HG02763 (cell line): ENCODE data around the gene CCDC106.

Experiments used
- ATAC-seq: cut with Tn5 transposase; IDR thresholded peaks from one replicate; pipeline ENCODE4 v1.9.1; 2021; ENCODE audit warnings: mild to moderate bottlenecking, moderate library complexity; ENCODE audit not compliant: unreplicated experiment

CCDC106 gene

GRCh38 chr19:55635334-55635717 lies 12.7 kb upstream of the CCDC106 start:
- ATAC-seq = no peak

GRCh38 chr19:55635856-55636440 lies 12.1 kb upstream of the CCDC106 start:
- no peak for ATAC-seq

- no peak for ATAC-seq
Observed at GRCh38 chr19:55636723-55637122, 11.3 kb upstream of the CCDC106 start.

- ATAC-seq = no peak
Observed at GRCh38 chr19:55637534-55637933, 10.5 kb upstream of the CCDC106 start.

GRCh38 chr19:55638864-55639359 lies 9.1 kb upstream of the CCDC106 start:
- no peak for ATAC-seq

- no peak for ATAC-seq
Observed at GRCh38 chr19:55640043-55640576, 7.9 kb upstream of the CCDC106 start.

GRCh38 chr19:55640577-55641425 lies 7.2 kb upstream of the CCDC106 start, which contains the start of gene ZNF580:
Gene ZNF580 (plus strand): TSS chr19:55641002. CDS start chr19:55642509, 1,507 bp downstream.
- no peak for ATAC-seq

GRCh38 chr19:55641426-55642152 lies 6.4 kb upstream of the CCDC106 start:
- no peak for ATAC-seq

GRCh38 chr19:55642153-55643002 lies 5.6 kb upstream of the CCDC106 start:
- ATAC-seq = no peak

GRCh38 chr19:55643003-55643886 lies 4.8 kb upstream of the CCDC106 start, which contains the start of gene ZNF581:
Gene ZNF581 (plus strand): TSS chr19:55643649. CDS start chr19:55644572, 923 bp downstream.
- no peak for ATAC-seq

GRCh38 chr19:55643887-55644176 lies 4.2 kb upstream of the CCDC106 start:
- no peak for ATAC-seq

GRCh38 chr19:55644191-55644833 lies 3.7 kb upstream of the CCDC106 start:
- ATAC-seq = no peak

GRCh38 chr19:55644842-55645511 lies 3.0 kb upstream of the CCDC106 start:
- ATAC-seq = no peak

GRCh38 chr19:55645512-55645881 lies 2.5 kb upstream of the CCDC106 start:
- ATAC-seq = no peak

GRCh38 chr19:55646889-55647731 lies 902 bp upstream of the CCDC106 start:
- no peak for ATAC-seq

- ATAC-seq = no peak
Observed at GRCh38 chr19:55648585-55649267, 714 bp downstream of the CCDC106 start.
